ENCODE results near the gene TMCO6. TPM values are rescaled to one million over a fixed set of nuclear protein-coding genes. Genes with fewer than 3 reads are reported as not detected.
"Not testable (repeated sequence)": the region's sequence is repeated elsewhere in the genome, so short reads cannot be mapped to it uniquely, and the experiment has no call there.

The TMCO6 gene
- total RNA-seq, 1 donor from 2014 or later: 10.4 TPM

GRCh38 chr5:140664359-140665119, 25.3 kb downstream of the TMCO6 start, which contains the start of gene WDR55:
Gene WDR55 (plus strand): TSS chr5:140664904. CDS start chr5:140664913, 9 bp downstream.
- H3K27me3 Mint-ChIP-seq (ENCODE audit: unreplicated experiment): no peaks in the 10 kb centered on the region
- TF ChIP-seq, protein P1, sequence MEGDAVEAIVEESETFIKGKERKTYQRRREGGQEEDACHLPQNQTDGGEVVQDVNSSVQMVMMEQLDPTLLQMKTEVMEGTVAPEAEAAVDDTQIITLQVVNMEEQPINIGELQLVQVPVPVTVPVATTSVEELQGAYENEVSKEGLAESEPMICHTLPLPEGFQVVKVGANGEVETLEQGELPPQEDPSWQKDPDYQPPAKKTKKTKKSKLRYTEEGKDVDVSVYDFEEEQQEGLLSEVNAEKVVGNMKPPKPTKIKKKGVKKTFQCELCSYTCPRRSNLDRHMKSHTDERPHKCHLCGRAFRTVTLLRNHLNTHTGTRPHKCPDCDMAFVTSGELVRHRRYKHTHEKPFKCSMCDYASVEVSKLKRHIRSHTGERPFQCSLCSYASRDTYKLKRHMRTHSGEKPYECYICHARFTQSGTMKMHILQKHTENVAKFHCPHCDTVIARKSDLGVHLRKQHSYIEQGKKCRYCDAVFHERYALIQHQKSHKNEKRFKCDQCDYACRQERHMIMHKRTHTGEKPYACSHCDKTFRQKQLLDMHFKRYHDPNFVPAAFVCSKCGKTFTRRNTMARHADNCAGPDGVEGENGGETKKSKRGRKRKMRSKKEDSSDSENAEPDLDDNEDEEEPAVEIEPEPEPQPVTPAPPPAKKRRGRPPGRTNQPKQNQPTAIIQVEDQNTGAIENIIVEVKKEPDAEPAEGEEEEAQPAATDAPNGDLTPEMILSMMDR (IDR thresholded peaks at IDR 0.05): no peak
- no peaks in the 10 kb centered on the region for H3K9me3 Mint-ChIP-seq (ENCODE audit: unreplicated experiment)
- H3K4me3 Mint-ChIP-seq (ENCODE audit: unreplicated experiment): peak within 1 kb of the TSS; percentile 99
- H3K27ac Mint-ChIP-seq (ENCODE audit: unreplicated experiment): peak within 1 kb of the TSS; percentile 98
- DNase-seq (ENCODE audit: extremely low spot score, unreplicated experiment): peak; percentile 96
- peaks cover 53% of the 10 kb centered on the region for H3K36me3 Mint-ChIP-seq (ENCODE audit: unreplicated experiment)
- H3K4me1 Mint-ChIP-seq (ENCODE audit: unreplicated experiment): peaks cover 30% of the 10 kb centered on the region

- not testable (repeated sequence) for H3K4me3 Mint-ChIP-seq (ENCODE audit: unreplicated experiment)
Observed at GRCh38 chr5:140671035-140671434, 31.8 kb downstream of the TMCO6 start.

DNA sequence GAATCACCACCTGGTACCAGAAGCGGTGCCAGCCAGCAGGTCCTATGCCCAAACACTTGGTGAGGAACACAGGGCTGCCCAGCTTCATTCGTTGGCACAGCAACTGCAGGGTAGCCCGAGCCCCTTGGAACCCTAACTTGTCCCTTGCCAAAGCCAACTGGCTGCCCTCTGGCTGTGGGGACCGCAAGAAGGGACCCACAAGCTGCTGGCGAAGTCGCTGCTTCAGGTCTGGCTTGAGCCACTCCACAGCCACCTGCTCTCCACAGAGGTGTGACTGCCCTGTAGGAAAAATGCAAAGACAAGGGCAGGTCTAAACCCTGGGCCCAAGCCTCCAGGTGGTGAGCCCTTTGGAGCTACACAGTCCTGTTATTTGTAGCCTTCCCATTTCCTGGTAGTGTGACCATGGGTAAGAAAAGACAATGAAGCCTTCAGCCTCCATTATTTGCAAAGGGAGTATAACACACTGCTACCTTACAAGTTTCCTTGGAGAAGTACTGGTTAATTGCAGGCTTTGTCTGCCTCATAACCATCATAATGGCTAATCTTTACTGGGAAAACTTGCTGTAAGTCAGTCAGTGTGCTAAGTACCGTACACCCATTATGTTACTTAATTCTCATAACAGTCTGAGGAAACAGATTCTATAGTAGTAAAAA, 32.3 kb downstream of the TMCO6 start:
- peaks cover 50% of the 10 kb centered on the region for H3K36me3 Mint-ChIP-seq (ENCODE audit: unreplicated experiment)
- TF ChIP-seq, protein P1 (IDR thresholded peaks at IDR 0.05): no peak
- no peak overlapping the region for H3K4me3 Mint-ChIP-seq (ENCODE audit: unreplicated experiment)
- no peak overlapping the region for H3K27ac Mint-ChIP-seq (ENCODE audit: unreplicated experiment)
- no peaks in the 10 kb centered on the region for H3K9me3 Mint-ChIP-seq (ENCODE audit: unreplicated experiment)
- H3K4me1 Mint-ChIP-seq (ENCODE audit: unreplicated experiment): peaks cover 7% of the 10 kb centered on the region
- no peaks in the 10 kb centered on the region for H3K27me3 Mint-ChIP-seq (ENCODE audit: unreplicated experiment)
- no peak for DNase-seq (ENCODE audit: extremely low spot score, unreplicated experiment)

More at GRCh38 chr5:140671035-140671434, 31.8 kb downstream of the TMCO6 start:
- not testable (repeated sequence) for H3K27me3 Mint-ChIP-seq (ENCODE audit: unreplicated experiment); H3K9me3 Mint-ChIP-seq (ENCODE audit: unreplicated experiment); H3K27ac Mint-ChIP-seq (ENCODE audit: unreplicated experiment); DNase-seq (ENCODE audit: extremely low spot score, unreplicated experiment)
- H3K36me3 Mint-ChIP-seq (ENCODE audit: unreplicated experiment): peaks cover 47% of the 10 kb centered on the region
- peaks cover 10% of the 10 kb centered on the region for H3K4me1 Mint-ChIP-seq (ENCODE audit: unreplicated experiment)

- no peaks in the 10 kb centered on the region for H3K9me3 Mint-ChIP-seq (ENCODE audit: unreplicated experiment)
- peaks cover 46% of the 10 kb centered on the region for H3K36me3 Mint-ChIP-seq (ENCODE audit: unreplicated experiment)
- H3K4me1 Mint-ChIP-seq (ENCODE audit: unreplicated experiment): no peaks in the 10 kb centered on the region
- no peak overlapping the region for H3K4me3 Mint-ChIP-seq (ENCODE audit: unreplicated experiment)
- DNase-seq (ENCODE audit: extremely low spot score, unreplicated experiment): no peak
- TF ChIP-seq, protein P1 (IDR thresholded peaks at IDR 0.05): no peak
- H3K27me3 Mint-ChIP-seq (ENCODE audit: unreplicated experiment): no peaks in the 10 kb centered on the region
- H3K27ac Mint-ChIP-seq (ENCODE audit: unreplicated experiment): no peak overlapping the region
Observed at GRCh38 chr5:140672455-140673186, 33.4 kb downstream of the TMCO6 start.

- H3K4me1 Mint-ChIP-seq (ENCODE audit: unreplicated experiment): no peaks in the 10 kb centered on the region
- H3K27ac Mint-ChIP-seq (ENCODE audit: unreplicated experiment): no peak within 1 kb of the TSS
- H3K27me3 Mint-ChIP-seq (ENCODE audit: unreplicated experiment): no peaks in the 10 kb centered on the region
- TF ChIP-seq, protein P1 (IDR thresholded peaks at IDR 0.05): no peak
- no peak for DNase-seq (ENCODE audit: extremely low spot score, unreplicated experiment)
- H3K4me3 Mint-ChIP-seq (ENCODE audit: unreplicated experiment): no peak within 1 kb of the TSS
- peaks cover 46% of the 10 kb centered on the region for H3K36me3 Mint-ChIP-seq (ENCODE audit: unreplicated experiment)
- H3K9me3 Mint-ChIP-seq (ENCODE audit: unreplicated experiment): no peaks in the 10 kb centered on the region
Observed at GRCh38 chr5:140673187-140673976, 34.1 kb downstream of the TMCO6 start, which contains the start of gene DND1. Gene DND1 (minus strand): TSS chr5:140673576. CDS start chr5:140673542, 34 bp downstream.
